Cardiac fibroblast (primary cell): ENCODE results near the gene WDR20.

ENCODE experiments used
- DNase-seq, 2 donors: peaks; one replicate each; pipeline versions ENCODE4 v3.0.0 to v3.0.0-alpha.2; 2010; ENCODE audit warnings: low read depth in 2 of 2
- H3K4me3 ChIP-seq, 2 donors: replicated peaks in 1 of 2; 1 replicate in 1 of 2; 2 replicates in 1 of 2; pipeline ENCODE4 v1.5.1; 2011; ENCODE audit warnings: low read depth in 2 of 2, low read length in 2 of 2, mild to moderate bottlenecking in 2 of 2, moderate library complexity in 1 of 2
- TF ChIP-seq, protein P1 (sequence below): IDR thresholded peaks from one replicate; pipeline ENCODE4 v1.5.1; 2011; ENCODE audit warnings: low read depth, mild to moderate bottlenecking, low read length, inconsistent platforms

The WDR20 gene

DNA sequence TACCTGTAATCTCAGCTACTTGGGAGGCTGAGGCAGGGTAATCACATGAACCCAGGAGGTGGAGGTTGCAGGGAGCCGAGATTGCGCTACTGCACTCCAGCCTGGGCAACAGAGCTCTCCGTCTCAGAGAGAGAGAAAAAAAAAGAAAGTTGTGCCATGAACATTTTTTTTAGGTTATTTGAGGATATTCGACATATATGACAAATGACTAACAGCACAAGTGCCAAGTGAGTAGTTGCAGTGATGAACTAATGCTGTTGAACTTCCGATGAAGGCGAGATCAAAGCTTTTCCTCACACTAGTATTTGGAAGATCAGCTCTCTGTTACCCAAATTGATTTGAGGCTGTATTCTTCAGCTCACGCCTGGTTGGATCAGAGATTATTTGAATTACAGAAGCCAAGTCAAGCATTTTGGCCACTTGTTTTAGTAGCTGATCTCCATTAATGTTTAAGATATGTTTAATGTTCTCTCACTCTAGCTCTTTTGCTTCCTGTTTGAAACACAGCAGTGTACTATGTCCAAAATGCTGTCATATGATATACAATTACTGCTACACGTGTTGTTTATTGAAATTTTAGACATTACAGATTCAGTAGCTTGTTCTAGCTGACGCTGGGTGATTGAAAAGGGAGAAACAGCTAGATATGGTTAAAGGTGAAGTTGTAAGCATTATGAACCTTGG is 43.4 kb downstream of the WDR20 start:
- peak; percentile 30 to 60 for DNase-seq
- no peak overlapping the region for H3K4me3 ChIP-seq
- TF ChIP-seq, protein P1, sequence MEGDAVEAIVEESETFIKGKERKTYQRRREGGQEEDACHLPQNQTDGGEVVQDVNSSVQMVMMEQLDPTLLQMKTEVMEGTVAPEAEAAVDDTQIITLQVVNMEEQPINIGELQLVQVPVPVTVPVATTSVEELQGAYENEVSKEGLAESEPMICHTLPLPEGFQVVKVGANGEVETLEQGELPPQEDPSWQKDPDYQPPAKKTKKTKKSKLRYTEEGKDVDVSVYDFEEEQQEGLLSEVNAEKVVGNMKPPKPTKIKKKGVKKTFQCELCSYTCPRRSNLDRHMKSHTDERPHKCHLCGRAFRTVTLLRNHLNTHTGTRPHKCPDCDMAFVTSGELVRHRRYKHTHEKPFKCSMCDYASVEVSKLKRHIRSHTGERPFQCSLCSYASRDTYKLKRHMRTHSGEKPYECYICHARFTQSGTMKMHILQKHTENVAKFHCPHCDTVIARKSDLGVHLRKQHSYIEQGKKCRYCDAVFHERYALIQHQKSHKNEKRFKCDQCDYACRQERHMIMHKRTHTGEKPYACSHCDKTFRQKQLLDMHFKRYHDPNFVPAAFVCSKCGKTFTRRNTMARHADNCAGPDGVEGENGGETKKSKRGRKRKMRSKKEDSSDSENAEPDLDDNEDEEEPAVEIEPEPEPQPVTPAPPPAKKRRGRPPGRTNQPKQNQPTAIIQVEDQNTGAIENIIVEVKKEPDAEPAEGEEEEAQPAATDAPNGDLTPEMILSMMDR = no peak

DNA sequence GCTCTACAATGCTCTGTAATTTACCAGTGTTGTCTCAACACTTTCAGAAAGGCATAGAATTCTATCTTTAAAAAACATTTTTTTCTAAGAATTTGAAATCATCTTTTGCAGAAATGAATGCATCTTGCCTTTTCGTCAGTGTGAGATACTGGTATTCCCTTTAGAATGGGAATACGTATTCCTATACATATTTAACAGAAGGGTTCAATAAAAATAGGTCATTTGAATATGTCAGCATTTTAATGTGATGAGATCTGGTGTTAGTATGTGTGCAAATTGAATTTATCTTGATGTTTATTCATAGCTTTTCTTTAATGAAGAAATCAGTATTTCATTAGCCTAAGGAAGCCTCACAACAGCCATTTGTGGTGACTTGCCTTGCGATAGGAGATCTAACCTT is 44.2 kb downstream of the WDR20 start:
- no peak for DNase-seq
- H3K4me3 ChIP-seq = no peak overlapping the region
- TF ChIP-seq, protein P1 = no peak

DNA sequence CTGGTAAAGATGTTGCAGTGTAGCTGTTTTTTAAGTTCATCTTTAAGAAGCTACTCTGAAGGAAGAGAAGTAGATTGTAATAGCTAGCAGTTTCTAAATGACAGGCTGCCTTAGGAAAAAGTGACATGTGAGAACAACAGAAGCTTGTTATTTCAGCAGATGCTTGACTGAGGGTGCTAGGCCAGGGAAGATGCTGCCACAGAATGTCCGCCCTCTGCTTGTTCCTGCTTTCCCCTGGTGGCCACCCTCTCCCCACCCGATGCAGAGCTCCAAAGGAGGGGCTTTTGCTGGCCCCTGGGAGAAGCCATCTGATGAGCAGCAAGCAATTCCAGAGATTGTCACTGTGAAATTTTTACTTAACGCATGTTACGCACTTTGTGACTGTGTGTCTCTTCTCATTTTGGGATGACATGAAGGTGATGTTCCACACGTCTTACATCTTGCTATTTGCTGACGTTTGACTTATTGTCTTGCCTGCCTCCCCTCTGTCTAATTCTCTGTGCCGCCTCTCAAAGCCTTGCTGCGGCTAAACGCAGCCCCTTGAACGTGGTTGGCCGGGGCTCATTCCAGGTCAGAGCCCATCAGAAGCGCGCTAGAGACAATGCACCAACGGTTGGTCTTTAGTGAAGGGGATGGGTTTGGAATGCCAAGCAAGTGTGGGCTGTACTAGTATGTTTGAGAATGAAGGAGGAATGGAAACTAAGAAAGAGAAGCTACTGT is 44.8 kb downstream of the WDR20 start:
- no peak for DNase-seq
- no peak overlapping the region for H3K4me3 ChIP-seq
- TF ChIP-seq, protein P1 = no peak

DNA sequence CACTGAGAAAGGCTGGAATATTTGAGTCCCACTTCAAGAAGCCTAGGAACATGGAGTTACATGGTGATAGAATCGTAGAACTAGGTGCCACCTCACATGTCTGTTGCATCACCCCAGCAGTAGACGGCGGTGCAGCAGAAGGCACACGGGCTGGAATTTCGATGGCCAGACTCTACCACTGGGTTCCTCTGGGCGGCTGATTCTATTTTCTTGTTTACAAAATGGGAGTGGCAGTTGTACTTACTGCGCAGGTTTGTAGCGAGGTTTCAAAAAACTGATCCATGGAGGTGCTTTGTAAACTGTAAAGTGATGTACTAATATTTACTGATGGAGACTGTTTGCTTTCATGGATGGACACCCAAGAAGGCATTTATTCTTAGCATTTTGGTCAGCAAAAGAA is 45.7 kb downstream of the WDR20 start:
- no peak for DNase-seq
- H3K4me3 ChIP-seq = no peak overlapping the region
- TF ChIP-seq, protein P1 = no peak

DNA sequence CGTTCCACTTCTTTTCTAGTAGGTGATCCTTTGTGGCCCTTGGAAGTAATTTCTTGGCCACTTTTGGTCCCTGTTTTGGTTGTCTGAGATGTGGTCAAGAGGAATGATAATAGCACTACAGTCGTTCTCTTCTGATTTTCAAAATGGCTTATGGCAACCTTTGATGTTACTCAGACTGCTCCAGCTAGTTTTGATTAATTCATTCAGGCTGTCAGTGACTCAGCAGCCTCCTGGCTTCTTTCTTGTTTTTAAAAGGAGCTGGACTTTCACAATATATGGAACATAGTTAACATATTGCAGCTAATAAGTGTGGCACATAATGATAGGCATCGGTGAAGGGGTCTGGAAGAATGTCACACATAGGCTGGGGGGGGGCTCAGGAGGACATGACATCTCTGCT is 47.3 kb downstream of the WDR20 start:
- DNase-seq = peak; percentile 78 to 81
- TF ChIP-seq, protein P1 = no peak
- H3K4me3 ChIP-seq = no peak overlapping the region

DNA sequence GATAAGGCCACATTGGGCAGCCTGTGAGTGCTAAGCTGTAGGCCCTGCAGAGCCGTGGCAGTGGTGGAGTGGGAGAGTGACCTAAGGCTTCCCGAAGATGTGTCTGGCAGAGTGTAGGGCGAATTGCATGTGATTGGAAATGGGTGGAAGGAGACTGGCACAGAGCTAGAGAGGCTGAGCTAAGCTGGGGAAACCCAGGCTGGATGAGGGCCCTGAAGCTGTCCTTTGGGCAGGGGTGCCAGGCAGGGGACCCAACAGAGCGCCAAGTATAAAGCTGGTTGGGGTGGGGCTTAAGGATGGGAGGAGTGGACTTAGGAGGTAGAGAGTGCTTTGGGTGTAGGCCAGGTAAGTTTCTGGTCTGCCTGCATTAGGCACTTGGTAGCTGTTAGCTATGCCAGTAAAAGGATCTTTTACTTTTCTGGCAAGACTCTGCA is 47.9 kb downstream of the WDR20 start:
- TF ChIP-seq, protein P1 = no peak
- H3K4me3 ChIP-seq = no peak overlapping the region
- DNase-seq = no peak
